GM19468 (cell line): ENCODE data around the gene SGSM2.

Experiments used
- ATAC-seq: cut with Tn5 transposase; IDR thresholded peaks from one replicate; pipeline ENCODE4 v1.9.1; 2021; ENCODE audit warnings: mild to moderate bottlenecking, moderate library complexity, moderate number of reproducible peaks; ENCODE audit not compliant: unreplicated experiment; ENCODE audit errors: extremely low read depth

SGSM2 gene

DNA sequence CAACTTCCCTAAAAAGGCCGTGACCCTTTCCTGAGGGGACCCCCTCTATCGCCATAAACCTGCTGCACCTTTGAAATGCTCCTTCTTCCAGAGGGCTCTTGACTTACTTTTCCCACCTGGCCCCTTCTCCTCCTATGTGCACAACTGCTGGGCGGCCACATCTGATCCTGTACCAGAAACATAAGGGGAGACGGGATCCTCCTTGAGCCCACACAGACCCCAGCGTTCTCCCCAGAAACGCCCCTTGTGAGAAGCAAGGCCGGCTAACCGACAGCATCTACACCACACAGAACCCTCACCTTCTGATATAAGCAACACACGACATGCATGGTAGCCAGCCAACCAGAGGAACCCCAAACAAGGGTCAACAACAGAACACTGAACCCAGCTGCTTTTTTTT, 77.8 kb downstream of the SGSM2 start:
- ATAC-seq = no peak

- no peak for ATAC-seq
Observed at GRCh38 chr17:2416010-2416734, 78.9 kb downstream of the SGSM2 start.

DNA sequence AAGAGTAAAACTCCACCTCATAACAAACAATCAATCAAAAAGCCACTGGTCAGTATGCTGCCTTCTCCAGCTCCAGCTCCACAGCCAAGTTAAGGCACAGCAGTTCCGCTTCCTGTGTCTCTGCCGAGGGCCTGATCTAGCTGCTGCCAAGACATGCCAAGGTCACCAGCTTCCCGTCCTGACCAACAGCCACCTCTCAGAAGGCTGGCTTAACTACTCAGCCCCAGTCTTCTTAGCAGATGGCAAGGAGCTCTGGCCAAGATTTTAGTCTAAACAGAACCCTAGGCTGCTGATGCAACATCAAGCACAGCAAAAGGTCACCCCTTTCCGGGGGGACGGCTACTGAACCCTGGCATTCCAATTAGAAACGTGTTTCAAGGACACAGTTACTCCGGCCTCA, 81.3 kb downstream of the SGSM2 start:
- no peak for ATAC-seq

DNA sequence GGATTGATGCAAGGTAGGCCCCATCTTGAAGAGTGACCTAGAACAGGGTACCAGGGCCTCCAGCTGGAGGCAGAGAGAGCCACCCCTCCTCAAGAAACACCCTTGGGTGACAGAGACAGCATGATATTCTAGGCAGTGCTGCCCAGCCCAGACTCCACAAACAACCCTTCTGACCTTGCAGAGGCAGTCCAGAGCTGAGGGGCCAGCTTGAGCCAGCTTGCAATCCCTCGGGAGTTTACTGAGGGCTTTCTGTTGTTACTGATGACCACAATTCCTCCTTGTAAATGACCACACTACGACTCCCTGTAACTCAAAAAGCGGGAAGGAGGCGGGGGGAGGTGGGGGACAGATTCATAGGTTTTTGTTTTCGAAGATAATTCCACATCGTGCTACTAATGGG, 82.2 kb downstream of the SGSM2 start:
- no peak for ATAC-seq

- no peak for ATAC-seq
Observed at GRCh38 chr17:2420176-2420575, 82.9 kb downstream of the SGSM2 start.

DNA sequence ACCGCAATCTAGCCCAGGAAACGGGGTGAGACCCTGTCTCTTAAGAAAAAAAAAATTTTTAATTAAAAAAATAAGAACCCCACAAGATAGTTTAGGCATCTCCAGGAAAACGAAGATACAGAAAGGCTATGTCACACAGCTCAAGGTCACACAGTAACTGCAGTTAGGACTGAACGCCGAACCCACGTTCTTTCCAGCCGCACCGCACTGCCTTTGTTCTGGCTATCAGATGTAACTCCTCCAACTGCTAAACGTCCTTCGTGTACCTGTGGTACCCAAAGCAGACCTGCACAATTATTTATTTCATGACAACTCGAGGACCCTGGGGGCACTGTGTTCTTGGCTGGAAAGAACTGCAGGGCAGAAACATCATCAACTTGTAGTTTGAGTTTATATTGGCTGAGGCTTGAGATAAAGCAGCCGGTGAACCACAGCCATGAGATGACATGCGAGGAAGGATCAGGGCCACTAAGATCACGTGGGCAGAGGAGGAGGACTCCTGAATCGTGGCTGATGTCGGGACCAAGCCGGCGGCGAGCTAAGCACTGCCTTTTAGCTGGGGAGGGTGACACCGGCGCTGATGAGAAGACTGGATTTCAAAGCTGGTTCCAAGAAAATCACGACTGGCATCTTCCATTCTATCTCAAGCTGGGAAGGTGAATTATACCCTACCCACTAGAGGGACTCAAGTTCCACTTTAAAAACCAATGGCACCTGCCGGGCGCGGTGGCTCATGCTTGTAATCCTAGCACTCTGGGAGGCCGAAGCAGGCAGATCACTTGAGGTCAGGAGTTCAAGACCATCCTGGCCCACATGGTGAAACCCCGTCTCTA, 84.2 kb downstream of the SGSM2 start:
- no peak for ATAC-seq

GRCh38 chr17:2423271-2423670, 86.0 kb downstream of the SGSM2 start:
- no peak for ATAC-seq

DNA sequence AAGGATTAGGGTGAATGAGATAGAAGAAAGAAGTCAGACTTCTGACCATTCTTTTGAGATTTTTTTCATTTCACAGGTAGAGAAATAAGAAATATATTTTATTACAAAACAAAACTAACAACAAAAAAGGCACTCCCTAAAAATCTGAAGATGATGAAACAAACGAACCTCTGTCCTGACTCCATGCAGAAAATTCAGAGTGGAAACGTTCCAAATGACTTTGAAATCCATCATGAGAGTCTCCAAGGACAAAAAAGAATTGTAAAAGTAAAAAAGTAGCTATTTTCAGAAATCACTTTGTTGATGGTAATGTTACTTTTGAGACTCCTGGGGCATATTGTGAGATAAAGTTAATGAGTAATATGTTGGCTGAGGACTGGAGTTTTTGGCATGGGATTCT, 89.9 kb downstream of the SGSM2 start:
- no peak for ATAC-seq

GRCh38 chr17:2427910-2428309, 90.6 kb downstream of the SGSM2 start:
- ATAC-seq = no peak
